ENCODE data around the gene CD19. TPM values are rescaled to one million over a fixed set of nuclear protein-coding genes. Genes with fewer than 3 reads are reported as not detected.
"Not testable (repeated sequence)": the region's sequence is repeated elsewhere in the genome, so short reads cannot be mapped to it uniquely, and the experiment has no call there.

The CD19 gene
- total RNA-seq, 5 donors from 2014 or later (not counting 1 experiment from before 2014, with no cell fraction given), result 0.82 to 11.9 (median 3.5) TPM

DNA sequence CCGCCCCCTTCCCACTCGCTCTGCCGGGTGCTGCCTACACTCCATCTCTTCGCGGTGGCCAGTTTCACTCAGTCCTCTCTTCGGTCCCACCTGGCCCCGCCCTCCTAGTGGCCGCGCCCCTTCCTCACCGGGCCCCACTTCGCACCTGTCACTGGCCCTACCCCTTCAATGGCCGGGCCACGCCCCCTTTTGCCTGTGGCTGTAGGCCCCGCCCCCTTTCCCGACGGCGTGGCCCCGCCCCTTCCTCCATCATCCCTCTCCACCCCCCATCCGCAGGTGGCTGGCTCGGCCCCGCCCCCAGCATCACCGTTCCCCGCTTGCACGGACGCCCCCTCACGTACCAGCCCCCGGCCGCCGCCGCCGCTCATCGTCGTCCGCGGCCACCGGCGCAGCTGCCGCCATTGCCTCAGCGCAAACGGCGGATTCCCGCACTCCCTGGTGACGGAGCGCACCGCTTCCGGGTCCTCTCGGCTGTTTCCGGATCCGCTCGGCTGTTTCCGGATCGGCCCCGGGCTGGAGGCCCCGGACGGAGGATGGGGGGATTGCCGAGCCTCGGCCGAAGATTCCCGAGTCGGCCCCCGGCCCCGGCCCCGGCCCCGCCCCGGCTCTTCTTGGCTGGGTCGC lies 6.9 kb upstream of the CD19 start, which contains the start of gene RABEP2:
TSS of gene RABEP2 (minus strand) at position 477 of the 624 bp plus-strand sequence. CDS start at position 402, 75 bp downstream.
- Mint-ChIP-seq H3K4me3 (peak within 1 kb of the TSS; percentile 92 to 96 (median 94)), H3K4me1 (peaks cover 14 to 25% (median 16%) of the 10 kb centered on the region in 3 donors), H3K27ac (peak within 1 kb of the TSS; percentile 98 to 99), H3K27me3 (no peaks in the 10 kb centered on the region), H3K9me3 (no peaks in the 10 kb centered on the region), H3K36me3 (peaks cover 5% of the 10 kb centered on the region)
- peak within 1 kb of the TSS; percentile 70 to 77 for H3K4me3 ChIP-seq (ENCODE audit: control insufficient read depth in 1 of 2, extremely low read depth in 1 of 2, low read length in 1 of 2)
- peak; percentile 84 to 89 (median 88) for ATAC-seq (replicated peaks in 1 of 4)
- CTCF ChIA-PET, result no interaction called here
- DNase-seq, result peak; percentile 83 to 99 (median 93)
- under 1% methylated on average over 61 of the region's 66 CpGs for WGBS (ENCODE audit: insufficient coverage)
- no peaks in the 10 kb centered on the region for H3K9me3 ChIP-seq
- no peaks in the 10 kb centered on the region for H3K27me3 ChIP-seq (replicated peaks in 1 of 2; ENCODE audit: control insufficient read depth in 2 of 2, extremely low read depth in 1 of 2, insufficient read depth in 2 of 2, low read length in 1 of 2)
- peaks cover 0 to 10% of the 10 kb centered on the region in 2 donors for H3K36me3 ChIP-seq (ENCODE audit: control insufficient read depth in 2 of 2, extremely low read depth in 1 of 2, insufficient read depth in 1 of 2, low read length in 1 of 2)
- POLR2A ChIA-PET, result interaction anchor here in 1 of 2 donors (0.6 kb wide), 1 partner anchor 101 kb away, joined by 3 read pairs; no protein-coding TSS in a partner anchor
- H3K4me1 ChIP-seq (ENCODE audit: control insufficient read depth in 1 of 2, extremely low read depth in 1 of 2, insufficient read depth in 2 of 2, low read length in 2 of 2), result peaks cover 2 to 12% of the 10 kb centered on the region in 2 experiments
- H3K27ac ChIP-seq (ENCODE audit: low read length), result peak within 1 kb of the TSS; percentile 91

DNA sequence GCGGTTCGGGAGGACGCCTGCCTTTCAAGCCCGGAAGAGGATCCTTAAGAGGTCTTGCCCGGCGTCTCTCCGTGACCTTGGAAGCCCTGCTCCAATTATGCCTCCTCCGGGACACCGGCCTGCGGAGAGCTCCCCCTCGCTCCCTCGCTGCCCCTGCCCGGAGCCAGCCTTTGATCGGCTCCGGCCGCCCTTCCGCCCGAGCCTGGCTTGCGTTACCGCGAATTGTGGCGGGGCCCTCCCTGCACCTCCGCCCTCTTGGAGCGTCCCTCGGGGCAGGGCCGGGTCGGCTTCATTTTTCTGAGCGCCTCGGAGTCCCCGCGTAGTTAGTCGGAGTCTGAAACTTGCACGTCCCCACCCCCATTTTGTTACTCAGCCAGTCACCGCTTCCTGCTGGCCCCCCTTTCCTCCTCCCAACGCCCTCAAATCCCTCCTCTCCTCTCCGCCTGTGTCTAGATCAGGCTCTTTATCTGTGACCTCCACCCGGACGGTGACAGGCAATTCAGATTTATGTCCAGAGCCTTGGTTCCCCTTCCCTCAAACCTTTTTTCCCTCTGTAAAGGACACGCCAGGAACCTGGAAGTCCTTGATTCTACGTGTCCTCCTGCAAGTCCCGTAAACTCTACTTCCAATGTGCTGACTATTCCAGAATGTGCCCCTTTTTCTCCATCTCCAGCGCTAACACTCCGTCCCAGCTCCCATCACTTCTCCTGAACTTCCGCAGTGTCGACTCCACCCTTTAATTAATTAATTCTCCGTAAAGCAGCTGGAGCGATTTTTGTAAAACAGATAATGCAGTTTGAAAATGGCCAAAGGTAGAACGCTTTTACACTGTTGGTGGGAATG lies 6.2 kb upstream of the CD19 start:
- WGBS (ENCODE audit: insufficient coverage), result under 1% methylated on average over 39 of the region's 48 CpGs
- Mint-ChIP-seq H3K4me3 (peak overlapping the region; percentile 92 to 96 (median 94)), H3K27me3 (no peaks in the 10 kb centered on the region), H3K4me1 (peaks cover 18 to 30% (median 20%) of the 10 kb centered on the region in 3 donors), H3K36me3 (peaks cover 4% of the 10 kb centered on the region), H3K9me3 (no peaks in the 10 kb centered on the region), H3K27ac (peak overlapping the region; percentile 98 to 99)
- ChIA-PET CTCF (interaction anchor here (0.6 to 1.2 kb wide), 2 partner anchors 19 to 385 kb away, joined by 7 read pairs; no protein-coding TSS in a partner anchor), POLR2A (no interaction called here)
- peak; percentile 67 to 73 (median 70) for ATAC-seq (replicated peaks in 1 of 4)
- DNase-seq, result peak in 34 of 35 experiments; percentile 70 to 89 (median 81)
- Histone ChIP-seq H3K4me1 (ENCODE audit: control insufficient read depth in 1 of 2, extremely low read depth in 1 of 2, insufficient read depth in 2 of 2, low read length in 2 of 2) (peaks cover 4 to 18% of the 10 kb centered on the region in 2 experiments), H3K36me3 (ENCODE audit: control insufficient read depth in 2 of 2, extremely low read depth in 1 of 2, insufficient read depth in 1 of 2, low read length in 1 of 2) (peaks cover 0 to 8% of the 10 kb centered on the region in 2 donors), H3K27ac (ENCODE audit: low read length) (peak overlapping the region; percentile 91), H3K4me3 (ENCODE audit: control insufficient read depth in 1 of 2, extremely low read depth in 1 of 2, low read length in 1 of 2) (peak overlapping the region; percentile 70 to 77), H3K27me3 (replicated peaks in 1 of 2; ENCODE audit: control insufficient read depth in 2 of 2, extremely low read depth in 1 of 2, insufficient read depth in 2 of 2, low read length in 1 of 2) (no peaks in the 10 kb centered on the region), H3K9me3 (no peaks in the 10 kb centered on the region)

DNA sequence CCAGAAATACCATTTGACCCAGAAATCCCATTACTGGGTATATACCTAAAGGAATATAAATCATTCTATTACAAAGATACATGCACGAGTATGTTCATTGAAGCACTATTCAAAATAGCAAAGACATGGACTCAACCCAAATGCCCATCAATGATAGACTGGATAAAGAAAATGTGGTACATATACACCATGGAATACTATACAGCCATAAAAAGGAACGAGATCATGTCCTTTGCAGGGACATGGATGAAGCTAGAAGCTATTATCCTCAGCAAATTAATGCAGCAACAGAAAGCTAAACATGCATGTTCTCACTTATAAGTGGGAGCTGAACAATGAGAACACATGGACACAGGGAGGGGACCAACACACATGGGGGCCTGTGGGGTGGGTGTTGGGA lies 5.5 kb upstream of the CD19 start:
- not testable (repeated sequence) for H3K9me3 ChIP-seq; H3K27me3 Mint-ChIP-seq; H3K27ac ChIP-seq (ENCODE audit: low read length); H3K4me3 ChIP-seq (ENCODE audit: control insufficient read depth in 1 of 2, extremely low read depth in 1 of 2, low read length in 1 of 2); ATAC-seq (replicated peaks in 1 of 4); H3K27me3 ChIP-seq (replicated peaks in 1 of 2; ENCODE audit: control insufficient read depth in 2 of 2, extremely low read depth in 1 of 2, insufficient read depth in 2 of 2, low read length in 1 of 2); H3K36me3 Mint-ChIP-seq; DNase-seq; H3K36me3 ChIP-seq (ENCODE audit: control insufficient read depth in 2 of 2, extremely low read depth in 1 of 2, insufficient read depth in 1 of 2, low read length in 1 of 2); H3K9me3 Mint-ChIP-seq
- Mint-ChIP-seq H3K4me1 (peaks cover 25 to 35% (median 26%) of the 10 kb centered on the region in 3 donors), H3K27ac (peak overlapping the region; percentile 98 to 99), H3K4me3 (peak overlapping the region; percentile 92 to 96 (median 94))
- peaks cover 8 to 25% of the 10 kb centered on the region in 2 experiments for H3K4me1 ChIP-seq (ENCODE audit: control insufficient read depth in 1 of 2, extremely low read depth in 1 of 2, insufficient read depth in 2 of 2, low read length in 2 of 2)
- WGBS (ENCODE audit: insufficient coverage), result no CpG with 5 or more reads among the region's 2 CpGs
- POLR2A ChIA-PET, result interaction anchor here (0.5 kb wide), 2 partner anchors 443 to 588 kb away, joined by 3 to 4 read pairs; no protein-coding TSS in a partner anchor
- CTCF ChIA-PET, result interaction anchor here (0.6 to 1.2 kb wide), 4 partner anchors 10 to 385 kb away, joined by 3 to 7 read pairs (median 6); no protein-coding TSS in a partner anchor

- CTCF ChIA-PET, result no interaction called here
- POLR2A ChIA-PET, result interaction anchor here in 1 of 2 donors (0.6 kb wide), 1 partner anchor 37 kb away, joined by 7 read pairs; no protein-coding TSS in a partner anchor
- no peak overlapping the region for H3K27ac Mint-ChIP-seq
- H3K4me3 ChIP-seq (ENCODE audit: control insufficient read depth in 1 of 2, extremely low read depth in 1 of 2, low read length in 1 of 2), result no peak overlapping the region
- no peak overlapping the region for H3K27ac ChIP-seq (ENCODE audit: low read length)
- H3K4me1 ChIP-seq (ENCODE audit: control insufficient read depth in 1 of 2, extremely low read depth in 1 of 2, insufficient read depth in 2 of 2, low read length in 2 of 2), result peaks cover 8 to 26% of the 10 kb centered on the region in 2 experiments
- H3K36me3 Mint-ChIP-seq, result no peaks in the 10 kb centered on the region
- H3K27me3 ChIP-seq (replicated peaks in 1 of 2; ENCODE audit: control insufficient read depth in 2 of 2, extremely low read depth in 1 of 2, insufficient read depth in 2 of 2, low read length in 1 of 2), result no peaks in the 10 kb centered on the region
- peaks cover 25 to 35% (median 32%) of the 10 kb centered on the region in 3 donors for H3K4me1 Mint-ChIP-seq
- H3K9me3 Mint-ChIP-seq, result no peaks in the 10 kb centered on the region
- no peaks in the 10 kb centered on the region for H3K27me3 Mint-ChIP-seq
- H3K36me3 ChIP-seq (ENCODE audit: control insufficient read depth in 2 of 2, extremely low read depth in 1 of 2, insufficient read depth in 1 of 2, low read length in 1 of 2), result no peaks in the 10 kb centered on the region
- no peaks in the 10 kb centered on the region for H3K9me3 ChIP-seq
- no peak overlapping the region for H3K4me3 Mint-ChIP-seq
- ATAC-seq (replicated peaks in 1 of 4), result no peak
- no peak for DNase-seq
- WGBS (ENCODE audit: insufficient coverage), result 100% methylated on average over 1 of the region's 1 CpG
Measured at GRCh38 chr16:28927815-28928214, 4.0 kb upstream of the CD19 start.

GRCh38 chr16:28930203-28930602 lies 1.6 kb upstream of the CD19 start:
- H3K4me1 Mint-ChIP-seq, result peaks cover 17 to 29% (median 21%) of the 10 kb centered on the region in 3 donors
- Histone ChIP-seq H3K9me3 (no peaks in the 10 kb centered on the region), H3K4me3 (ENCODE audit: control insufficient read depth in 1 of 2, extremely low read depth in 1 of 2, low read length in 1 of 2) (no peak overlapping the region), H3K4me1 (ENCODE audit: control insufficient read depth in 1 of 2, extremely low read depth in 1 of 2, insufficient read depth in 2 of 2, low read length in 2 of 2) (peaks cover 8 to 18% of the 10 kb centered on the region in 2 experiments), H3K36me3 (ENCODE audit: control insufficient read depth in 2 of 2, extremely low read depth in 1 of 2, insufficient read depth in 1 of 2, low read length in 1 of 2) (peaks cover 0 to 2% of the 10 kb centered on the region in 2 donors), H3K27ac (ENCODE audit: low read length) (no peak overlapping the region), H3K27me3 (replicated peaks in 1 of 2; ENCODE audit: control insufficient read depth in 2 of 2, extremely low read depth in 1 of 2, insufficient read depth in 2 of 2, low read length in 1 of 2) (no peaks in the 10 kb centered on the region)
- ATAC-seq (replicated peaks in 1 of 4) (no peak), DNase-seq (no peak)
- H3K9me3 Mint-ChIP-seq, result no peaks in the 10 kb centered on the region
- peak overlapping the region in 1 of 3 donors; percentile 35 for H3K4me3 Mint-ChIP-seq
- POLR2A ChIA-PET, result no interaction called here
- CTCF ChIA-PET, result interaction anchor here in 1 of 2 donors (0.6 kb wide), 1 partner anchor 60 kb away, joined by 5 read pairs; no protein-coding TSS in a partner anchor
- 100% methylated on average over 1 of the region's 3 CpGs for WGBS (ENCODE audit: insufficient coverage)
- H3K36me3 Mint-ChIP-seq, result no peaks in the 10 kb centered on the region
- H3K27me3 Mint-ChIP-seq, result no peaks in the 10 kb centered on the region
- H3K27ac Mint-ChIP-seq, result peak overlapping the region; percentile 90 to 92

- Histone ChIP-seq H3K36me3 (ENCODE audit: control insufficient read depth in 2 of 2, extremely low read depth in 1 of 2, insufficient read depth in 1 of 2, low read length in 1 of 2) (peaks cover 0 to 2% of the 10 kb centered on the region in 2 donors), H3K27ac (ENCODE audit: low read length) (peak overlapping the region; percentile 55), H3K27me3 (replicated peaks in 1 of 2; ENCODE audit: control insufficient read depth in 2 of 2, extremely low read depth in 1 of 2, insufficient read depth in 2 of 2, low read length in 1 of 2) (no peaks in the 10 kb centered on the region), H3K4me1 (ENCODE audit: control insufficient read depth in 1 of 2, extremely low read depth in 1 of 2, insufficient read depth in 2 of 2, low read length in 2 of 2) (peaks cover 8 to 18% of the 10 kb centered on the region in 2 experiments), H3K9me3 (no peaks in the 10 kb centered on the region), H3K4me3 (ENCODE audit: control insufficient read depth in 1 of 2, extremely low read depth in 1 of 2, low read length in 1 of 2) (no peak overlapping the region)
- peak overlapping the region; percentile 90 to 92 for H3K27ac Mint-ChIP-seq
- ChIA-PET POLR2A (no interaction called here), CTCF (no interaction called here)
- peak overlapping the region in 2 of 3 donors; percentile 11 to 35 for H3K4me3 Mint-ChIP-seq
- 60% methylated on average over 1 of the region's 3 CpGs for WGBS (ENCODE audit: insufficient coverage)
- no peak for DNase-seq
- ATAC-seq (replicated peaks in 1 of 4), result peak in 3 of 4 experiments; percentile 24 to 53 (median 34)
- no peaks in the 10 kb centered on the region for H3K36me3 Mint-ChIP-seq
- peaks cover 16 to 30% (median 23%) of the 10 kb centered on the region in 3 donors for H3K4me1 Mint-ChIP-seq
- H3K9me3 Mint-ChIP-seq, result no peaks in the 10 kb centered on the region
- H3K27me3 Mint-ChIP-seq, result no peaks in the 10 kb centered on the region
Measured at GRCh38 chr16:28930652-28931051, 1.1 kb upstream of the CD19 start.
